Neural cell (in vitro differentiated cells): ENCODE measurements around the gene RALGPS2.

Experiments used
- CTCF ChIP-seq: fragments of 450-650 bp; IDR thresholded peaks from 2 replicates; pipeline ENCODE4 v1.5.1; 2014; ENCODE audit warnings: antibody characterized with exemption, mild to moderate bottlenecking, moderate library complexity; ENCODE audit not compliant: poor library complexity, severe bottlenecking
- EZH2 ChIP-seq: fragments of 200-600, 300-800 bp; shearing (Covaris generic), sonication (generic); IDR thresholded peaks from 2 replicates; pipeline ENCODE4 v1.6.1; 2014; ENCODE audit warnings: antibody characterized with exemption, low read length, borderline replicate concordance, mild to moderate bottlenecking; ENCODE audit not compliant: insufficient read depth, poor library complexity, severe bottlenecking
- RAD21 ChIP-seq: fragments of 450-650 bp; conservative IDR thresholded peaks from 2 replicates; pipeline ENCODE4 v1.6.1; 2014; ENCODE audit warnings: antibody characterized with exemption, mild to moderate bottlenecking, moderate library complexity
- REST ChIP-seq: IDR thresholded peaks from 2 replicates; pipeline ENCODE4 v1.6.1; 2012; ENCODE audit warnings: borderline replicate concordance
- SMC3 ChIP-seq: fragments of 450-650 bp; conservative IDR thresholded peaks from 2 replicates; pipeline ENCODE4 v1.6.1; 2014; ENCODE audit warnings: antibody characterized with exemption, mild to moderate bottlenecking, moderate library complexity; ENCODE audit not compliant: poor library complexity
- TAF1 ChIP-seq: IDR thresholded peaks from 2 replicates; pipeline ENCODE4 v1.6.1; 2012; ENCODE audit warnings: low read depth

GRCh38 chr1:178716111-178716510, 8.9 kb upstream of the RALGPS2 start:
- no peak for TF ChIP-seq CTCF
- TF ChIP-seq SMC3, result no peak
- no peak for TF ChIP-seq EZH2
- no peak for TF ChIP-seq TAF1
- no peak for TF ChIP-seq RAD21
- TF ChIP-seq REST, result no peak
